CD14-positive monocyte (primary cell): ENCODE measurements around the gene MPC1. TPM values are rescaled to one million over a fixed set of nuclear protein-coding genes. Genes with fewer than 3 reads are reported as not detected.

Experiments used
- DNase-seq, 3 donors: peaks; one replicate each; pipeline ENCODE4 v3.0.0-alpha.2; 2011 to 2022
- H2AFZ ChIP-seq: 2 replicates; pipeline ENCODE4 v1.6.0; 2012; ENCODE audit warnings: mild to moderate bottlenecking, low read depth, low read length, inconsistent platforms; ENCODE audit not compliant: insufficient read depth, poor library complexity, severe bottlenecking
- H3K27ac ChIP-seq, 2 donors: 1 replicate in 1 of 2; 2 replicates in 1 of 2; pipeline ENCODE4 v1.5.1; 2012 to 2013; ENCODE audit warnings: low read length in 2 of 2, control low read depth in 1 of 2, inconsistent platforms in 1 of 2, low read depth in 1 of 2, mild to moderate bottlenecking in 1 of 2
- H3K27me3 ChIP-seq, 2 donors: one replicate each; pipeline versions ENCODE4 v1.6.0 to v1.6.1; 2011 to 2013; ENCODE audit warnings: low read length in 2 of 2; ENCODE audit not compliant: control insufficient read depth in 2 of 2, insufficient read depth in 2 of 2
- H3K36me3 ChIP-seq, 2 donors: replicated peaks in 1 of 2; 1 replicate in 1 of 2; 2 replicates in 1 of 2; pipeline versions ENCODE4 v1.5.1 to v1.6.1; 2012 to 2013; ENCODE audit warnings: low read length in 2 of 2, control low read depth in 1 of 2, inconsistent platforms in 1 of 2, mild to moderate bottlenecking in 1 of 2; ENCODE audit not compliant: insufficient read depth in 2 of 2, control insufficient read depth in 1 of 2
- H3K4me1 ChIP-seq, 2 donors: 1 replicate in 1 of 2; 2 replicates in 1 of 2; pipeline versions ENCODE4 v1.5.1 to v1.6.1; 2012 to 2013; ENCODE audit warnings: low read length in 2 of 2, control low read depth in 1 of 2, inconsistent platforms in 1 of 2, mild to moderate bottlenecking in 1 of 2, moderate library complexity in 1 of 2; ENCODE audit not compliant: insufficient read depth in 2 of 2, control insufficient read depth in 1 of 2
- H3K4me2 ChIP-seq: replicated peaks from 2 replicates; pipeline ENCODE3; 2012; ENCODE audit warnings: low read length, moderate library complexity, mild to moderate bottlenecking; ENCODE audit not compliant: poor library complexity, severe bottlenecking; ENCODE audit errors: extremely low read depth
- H3K4me3 ChIP-seq, 3 experiments: fragments of 200-600 bp in 1 of 3; sonication (generic) in 1 of 3; replicated peaks in 1 of 3; 1 replicate in 2 of 3; 2 replicates in 1 of 3; pipeline ENCODE4 v1.5.1; 2011 to 2013; ENCODE audit warnings: low read length in 3 of 3, mild to moderate bottlenecking in 3 of 3, control low read depth in 2 of 3, low read depth in 2 of 3, inconsistent platforms in 1 of 3, moderate library complexity in 1 of 3
- H3K79me2 ChIP-seq: 2 replicates; pipeline ENCODE4 v1.6.0; 2012; ENCODE audit warnings: mild to moderate bottlenecking, control low read depth, inconsistent platforms, low read length, moderate library complexity; ENCODE audit not compliant: insufficient read depth
- H3K9ac ChIP-seq: 2 replicates; pipeline ENCODE4 v1.6.0; 2017; ENCODE audit warnings: low read length, mild to moderate bottlenecking; ENCODE audit not compliant: insufficient read depth, poor library complexity, severe bottlenecking
- H3K9me3 ChIP-seq, 2 donors: replicated peaks in 1 of 2; 1 replicate in 1 of 2; 2 replicates in 1 of 2; pipeline versions ENCODE4 v1.5.1 to v1.6.1; 2012 to 2013; ENCODE audit warnings: low read length in 2 of 2, control low read depth in 1 of 2; ENCODE audit not compliant: control insufficient read depth in 1 of 2, insufficient read depth in 1 of 2
- H4K20me1 ChIP-seq: 2 replicates; pipeline ENCODE4 v1.6.0; 2012; ENCODE audit warnings: mild to moderate bottlenecking, low read length, control low read depth, moderate library complexity; ENCODE audit not compliant: insufficient read depth
- H3K27ac Mint-ChIP-seq, 7 donors: one replicate each; pipeline ENCODE4 v1.8.0; 2020; ENCODE audit warnings: mild to moderate bottlenecking in 7 of 7, mixed read lengths in 7 of 7, moderate library complexity in 6 of 7, inconsistent platforms in 2 of 7
- H3K27me3 Mint-ChIP-seq, 3 donors: one replicate each; pipeline ENCODE4 v1.8.0; 2021 to 2022; ENCODE audit warnings: low read depth in 3 of 3, mild to moderate bottlenecking in 3 of 3, mixed read lengths in 3 of 3, moderate library complexity in 3 of 3, inconsistent platforms in 1 of 3
- H3K36me3 Mint-ChIP-seq, 2 donors: one replicate each; pipeline ENCODE4 v1.8.0; 2020; ENCODE audit warnings: mixed read lengths in 2 of 2, inconsistent platforms in 1 of 2, mild to moderate bottlenecking in 1 of 2
- H3K4me1 Mint-ChIP-seq: one replicate; pipeline ENCODE4 v1.8.0; 2020; ENCODE audit warnings: mild to moderate bottlenecking, mixed read lengths
- H3K4me3 Mint-ChIP-seq, 2 donors: one replicate each; pipeline ENCODE4 v1.8.0; 2020; ENCODE audit warnings: mild to moderate bottlenecking in 2 of 2, mixed read lengths in 2 of 2, moderate library complexity in 1 of 2
- H3K9me3 Mint-ChIP-seq, 7 donors: one replicate each; pipeline ENCODE4 v1.8.0; 2020 to 2022; ENCODE audit warnings: mixed read lengths in 7 of 7, mild to moderate bottlenecking in 6 of 7, moderate library complexity in 6 of 7, inconsistent platforms in 2 of 7
- WGBS: methylation state at CpG from one replicate; pipeline ENCODE4 v1.1.5; 2013; ENCODE audit warnings: missing lambda C conversion rate; ENCODE audit not compliant: insufficient coverage; 5-methylcytosine and 5-hydroxymethylcytosine counted together
- intact Hi-C, 2 donors: fragments of 100-400 bp; cut with micrococcal nuclease; formaldehyde crosslinking; loops; one replicate each; pipeline versions ENCODE4 v1.15.0 to v1.15.1; 2023
- polyA plus RNA-seq, 3 donors: library from polyadenylated mRNA; depleted of rRNA in 1 of 3; unstranded in 2 of 3; stranded (reverse) in 1 of 3; fragments of 300-500 nt in 2 of 3; fragments of >200 nt in 1 of 3; fragmentation: Illumina TruSeq in 2 of 3; gene quantifications; 1 replicate in 2 of 3; 2 replicates in 1 of 3; pipeline ENCODE4 v1.2.3, GENCODE V29; 2012 to 2021
- TF ChIP-seq, protein P1 (sequence below): fragments of 200-600 bp; IDR thresholded peaks from one replicate; pipeline ENCODE4 v1.8.0; 2022; ENCODE audit warnings: antibody characterized with exemption, mild to moderate bottlenecking

The MPC1 gene
- polyA plus RNA-seq, 3 donors: 52.4 to 122 (median 104) TPM

DNA sequence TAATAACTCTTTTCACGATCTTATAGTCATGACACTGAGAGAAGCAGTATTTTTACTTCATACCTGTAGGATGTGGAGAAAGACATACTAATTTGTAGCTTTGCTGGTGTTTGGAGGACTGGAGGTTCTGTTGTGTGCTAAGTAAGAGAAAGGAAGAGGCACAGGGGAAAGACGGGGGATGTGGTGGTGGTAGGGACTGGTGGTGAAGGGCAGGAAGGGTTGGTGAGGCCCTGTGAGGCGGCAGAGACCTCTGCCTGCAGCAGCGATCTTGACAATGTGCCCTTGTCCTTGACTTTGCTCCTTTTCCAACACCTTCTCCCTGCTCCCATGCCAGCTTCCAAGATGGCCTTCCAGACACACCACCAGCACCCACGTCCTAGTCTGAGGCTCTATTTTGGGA lies 32.6 kb upstream of the MPC1 start:
- Histone ChIP-seq H3K9me3 (no peaks in the 10 kb centered on the region), H2AFZ (no peak overlapping the region), H3K4me1 (peaks cover 0 to 3% of the 10 kb centered on the region in 2 donors), H3K4me3 (no peak overlapping the region), H3K4me2 (no peak overlapping the region), H3K79me2 (no peaks in the 10 kb centered on the region), H3K27me3 (no peaks in the 10 kb centered on the region), H3K9ac (no peak overlapping the region), H3K36me3 (no peaks in the 10 kb centered on the region), H4K20me1 (no peaks in the 10 kb centered on the region), H3K27ac (no peak overlapping the region)
- TF ChIP-seq, protein P1, sequence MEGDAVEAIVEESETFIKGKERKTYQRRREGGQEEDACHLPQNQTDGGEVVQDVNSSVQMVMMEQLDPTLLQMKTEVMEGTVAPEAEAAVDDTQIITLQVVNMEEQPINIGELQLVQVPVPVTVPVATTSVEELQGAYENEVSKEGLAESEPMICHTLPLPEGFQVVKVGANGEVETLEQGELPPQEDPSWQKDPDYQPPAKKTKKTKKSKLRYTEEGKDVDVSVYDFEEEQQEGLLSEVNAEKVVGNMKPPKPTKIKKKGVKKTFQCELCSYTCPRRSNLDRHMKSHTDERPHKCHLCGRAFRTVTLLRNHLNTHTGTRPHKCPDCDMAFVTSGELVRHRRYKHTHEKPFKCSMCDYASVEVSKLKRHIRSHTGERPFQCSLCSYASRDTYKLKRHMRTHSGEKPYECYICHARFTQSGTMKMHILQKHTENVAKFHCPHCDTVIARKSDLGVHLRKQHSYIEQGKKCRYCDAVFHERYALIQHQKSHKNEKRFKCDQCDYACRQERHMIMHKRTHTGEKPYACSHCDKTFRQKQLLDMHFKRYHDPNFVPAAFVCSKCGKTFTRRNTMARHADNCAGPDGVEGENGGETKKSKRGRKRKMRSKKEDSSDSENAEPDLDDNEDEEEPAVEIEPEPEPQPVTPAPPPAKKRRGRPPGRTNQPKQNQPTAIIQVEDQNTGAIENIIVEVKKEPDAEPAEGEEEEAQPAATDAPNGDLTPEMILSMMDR: no peak
- no CpG with 5 or more reads among the region's 5 CpGs for WGBS
- Mint-ChIP-seq H3K4me1 (peaks cover 10% of the 10 kb centered on the region), H3K9me3 (peaks cover 0 to 4% (median 0%) of the 10 kb centered on the region in 7 donors), H3K27ac (no peak overlapping the region), H3K4me3 (no peak overlapping the region), H3K27me3 (peaks cover 0 to 2% (median 1%) of the 10 kb centered on the region in 3 donors), H3K36me3 (peaks cover 0 to 3% of the 10 kb centered on the region in 2 donors)
- intact Hi-C loops: no loop called here
- DNase-seq: no peak

- no peak overlapping the region for H2AFZ ChIP-seq
- intact Hi-C loops: no loop called here
- Mint-ChIP-seq H3K4me3 (no peak overlapping the region), H3K27ac (no peak overlapping the region), H3K27me3 (peaks cover 0 to 2% (median 1%) of the 10 kb centered on the region in 3 donors), H3K36me3 (peaks cover 0 to 3% of the 10 kb centered on the region in 2 donors), H3K4me1 (peaks cover 6% of the 10 kb centered on the region), H3K9me3 (peaks cover 0 to 4% (median 0%) of the 10 kb centered on the region in 7 donors)
- H3K4me3 ChIP-seq: no peak overlapping the region
- no peaks in the 10 kb centered on the region for H4K20me1 ChIP-seq
- H3K36me3 ChIP-seq: no peaks in the 10 kb centered on the region
- H3K4me2 ChIP-seq: no peak overlapping the region
- no peak for DNase-seq
- TF ChIP-seq, protein P1: no peak
- no peaks in the 10 kb centered on the region for H3K79me2 ChIP-seq
- WGBS: 92% methylated on average over 10 of the region's 17 CpGs
- H3K27me3 ChIP-seq: no peaks in the 10 kb centered on the region
- H3K27ac ChIP-seq: no peak overlapping the region
- no peaks in the 10 kb centered on the region for H3K9me3 ChIP-seq
- H3K9ac ChIP-seq: no peak overlapping the region
- no peaks in the 10 kb centered on the region for H3K4me1 ChIP-seq
Observed at GRCh38 chr6:166413491-166413951, 30.8 kb upstream of the MPC1 start.
